ENCODE data around the gene TGFBI. TPM values are rescaled to one million over a fixed set of nuclear protein-coding genes. Genes with fewer than 3 reads are reported as not detected.

TGFBI gene
- total and polyA plus RNA-seq, 9 of the 15 experiments (the other 6 are each of a cell fraction or from before 2014, with no cell fraction given) = 0.05 to 0.62 (median 0.08) TPM; not detected in 6

- Histone ChIP-seq H3K4me3 (no peak overlapping the region), H3K9ac (ENCODE audit: insufficient read depth in 1 of 2, low read depth in 2 of 2, low read length in 2 of 2) (no peak overlapping the region), H3K27me3 (ENCODE audit: control insufficient read depth in 2 of 2, insufficient read depth in 2 of 2, low read length in 2 of 2) (peaks cover 8 to 12% of the 10 kb centered on the region in 2 experiments; a peak in 3 of 5 replicates), H3K4me1 (replicated peaks in 1 of 2; ENCODE audit: control insufficient read depth in 2 of 2, insufficient read depth in 2 of 2, low read length in 2 of 2) (no peaks in the 10 kb centered on the region), H3K9me1 (ENCODE audit: control insufficient read depth, insufficient read depth, low read length) (no peaks in the 10 kb centered on the region), H3K36me3 (ENCODE audit: control insufficient read depth, insufficient read depth, low read length) (no peaks in the 10 kb centered on the region), H2AFZ (ENCODE audit: low read depth, low read length) (no peak overlapping the region), H3K79me2 (ENCODE audit: control insufficient read depth, insufficient read depth, low read length) (no peaks in the 10 kb centered on the region), H3K27ac (ENCODE audit: extremely low read depth, low read depth, low read length) (no peak overlapping the region), H4K20me1 (replicated peaks; ENCODE audit: control insufficient read depth, insufficient read depth, low read length) (no peaks in the 10 kb centered on the region), H3K4me2 (ENCODE audit: insufficient read depth, low read length) (no peak overlapping the region), H3K9me3 (replicated peaks; ENCODE audit: control insufficient read depth, insufficient read depth, low read depth, low read length) (no peaks in the 10 kb centered on the region)
- intact Hi-C loops (cut with micrococcal nuclease) = no loop called here
- no peak for ATAC-seq
- ChIA-PET POLR2A (no interaction called here), CTCF (ENCODE audit: low intra/inter-chr PET ratio) (no interaction called here)
- in situ Hi-C loops (cut with MboI) = no loop called here
- no peak for FAIRE-seq
- DNase-seq (ENCODE audit: extremely low read depth in 1 of 4, low spot score in 3 of 4) = no peak
- no TSS peak for BruUV-seq (replicated peaks)
- 10% methylated on average over 4 of the region's 4 CpGs for WGBS (ENCODE audit: insufficient coverage, low coverage, missing lambda C conversion rate)
- TF ChIP-seq ZFP36 (IDR thresholded peaks at IDR 0.05; ENCODE audit: low read depth, low read length, partially characterized antibody) (no peak), SMAD2 (IDR thresholded peaks at IDR 0.05; ENCODE audit: low read depth, low read length) (no peak), ARID1B (IDR thresholded peaks at IDR 0.05) (no peak), ZNF184 (CRISPR knock-in tag; IDR thresholded peaks at IDR 0.05) (no peak), ESRRA (IDR thresholded peaks at IDR 0.05; ENCODE audit: borderline replicate concordance, low read depth) (no peak), CBX8 (IDR thresholded peaks at IDR 0.05; ENCODE audit: borderline replicate concordance, extremely low read depth, low read depth, low read length, poor library complexity, severe bottlenecking) (no peak), TFAP4 (CRISPR knock-in tag; IDR thresholded peaks at IDR 0.05; ENCODE audit: borderline replicate concordance) (no peak), HES1 (IDR thresholded peaks at IDR 0.05; ENCODE audit: low read depth) (no peak), CHD7 (IDR thresholded peaks at IDR 0.05; ENCODE audit: low read depth, low read length) (no peak), ZKSCAN3 (CRISPR knock-in tag; IDR thresholded peaks at IDR 0.05) (no peak), CC2D1A (IDR thresholded peaks at IDR 0.05) (no peak)
Observed at GRCh38 chr5:136098176-136098575, 69.4 kb downstream of the TGFBI start.
